ENCODE measurements around the gene HNRNPM.
A peak's percentile ranks its signal among the peaks of the same experiment; 100 is the strongest.
"Not testable (repeated sequence)": the region's sequence is repeated elsewhere in the genome, so short reads cannot be mapped to it uniquely, and the experiment has no call there.

Gene HNRNPM

GRCh38 chr19:8513687-8514504 is 69.1 kb downstream of the HNRNPM start, which contains the start of gene ZNF414:
TSS of gene ZNF414 (minus strand) at chr19:8514167. CDS start at chr19:8514046, 121 bp downstream.
- intact Hi-C loops (cut with DNase I; ENCODE audit: low total_unique reads): loop anchor here (5.0 kb wide), 1 partner anchor 162 kb away; no protein-coding TSS in a partner anchor
- peaks cover 0 to 30% (median 22%) of the 10 kb centered on the region in 4 donors for H3K4me1 ChIP-seq
- peak within 1 kb of the TSS; percentile 96 to 99 for H3K27ac ChIP-seq

GRCh38 chr19:8514505-8515009 is 69.8 kb downstream of the HNRNPM start:
- Histone ChIP-seq H3K4me1 (peaks cover 0 to 30% (median 22%) of the 10 kb centered on the region in 4 donors), H3K36me3 (peaks cover 0 to 23% (median 0%) of the 10 kb centered on the region in 3 donors), H3K4me3 (peak overlapping the region; percentile 78 to 79), H3K27ac (peak overlapping the region; percentile 96 to 99)
- not testable (repeated sequence) for DNase-seq, H3K9me3 ChIP-seq, H3K27me3 ChIP-seq
- intact Hi-C loops (cut with DNase I; ENCODE audit: low total_unique reads): loop anchor here (5.0 kb wide), 1 partner anchor 162 kb away; no protein-coding TSS in a partner anchor

More at GRCh38 chr19:8513687-8514504, 69.1 kb downstream of the HNRNPM start, which contains the start of gene ZNF414:
- H3K36me3 ChIP-seq: peaks cover 0 to 27% (median 0%) of the 10 kb centered on the region in 3 donors
- peak; percentile 94 to 98 for DNase-seq
- H3K9me3 ChIP-seq: no peaks in the 10 kb centered on the region
- H3K27me3 ChIP-seq: no peaks in the 10 kb centered on the region
- TF ChIP-seq CTCF (IDR thresholded peaks at IDR 0.05): no peak
- peak within 1 kb of the TSS; percentile 78 to 79 for H3K4me3 ChIP-seq

GRCh38 chr19:8515317-8515716 is 70.5 kb downstream of the HNRNPM start:
- Histone ChIP-seq H3K27ac (no peak overlapping the region), H3K36me3 (peaks cover 0 to 15% (median 0%) of the 10 kb centered on the region in 3 donors), H3K4me1 (peaks cover 0 to 30% (median 22%) of the 10 kb centered on the region in 4 donors), H3K27me3 (no peaks in the 10 kb centered on the region), H3K4me3 (no peak overlapping the region), H3K9me3 (no peaks in the 10 kb centered on the region)
- intact Hi-C loops (cut with DNase I; ENCODE audit: low total_unique reads): no loop called here
- no peak for TF ChIP-seq CTCF (IDR thresholded peaks at IDR 0.05)
- no peak for DNase-seq

GRCh38 chr19:8517551-8518442 is 73.0 kb downstream of the HNRNPM start:
- peaks cover 0 to 2% of the 10 kb centered on the region in 2 donors for H3K27me3 ChIP-seq
- no peak for DNase-seq
- H3K9me3 ChIP-seq: no peaks in the 10 kb centered on the region
- H3K27ac ChIP-seq: no peak overlapping the region
- intact Hi-C loops (cut with DNase I; ENCODE audit: low total_unique reads): no loop called here
- H3K4me3 ChIP-seq: no peak overlapping the region
- no peaks in the 10 kb centered on the region for H3K36me3 ChIP-seq
- peaks cover 0 to 15% (median 10%) of the 10 kb centered on the region in 4 donors for H3K4me1 ChIP-seq
- TF ChIP-seq CTCF (IDR thresholded peaks at IDR 0.05): no peak

- no peak for TF ChIP-seq CTCF (IDR thresholded peaks at IDR 0.05)
- DNase-seq: no peak
- H3K4me3 ChIP-seq: no peak overlapping the region
- peaks cover 0 to 8% (median 3%) of the 10 kb centered on the region in 4 donors for H3K4me1 ChIP-seq
- H3K27ac ChIP-seq: no peak overlapping the region
- peaks cover 0 to 2% of the 10 kb centered on the region in 2 donors for H3K27me3 ChIP-seq
- no peaks in the 10 kb centered on the region for H3K36me3 ChIP-seq
- intact Hi-C loops (cut with DNase I; ENCODE audit: low total_unique reads): no loop called here
- H3K9me3 ChIP-seq: no peaks in the 10 kb centered on the region
Measured at GRCh38 chr19:8518536-8518935, 73.8 kb downstream of the HNRNPM start.

All from tibial artery (tissue), 4 donors.